Smooth muscle cell (in vitro differentiated cells): ENCODE data around the gene DBF4B. TPM values are rescaled to one million over a fixed set of nuclear protein-coding genes. Genes with fewer than 3 reads are reported as not detected.

ENCODE experiments used
- DNase-seq: peaks from one replicate; lab custom pipeline; 2025; ENCODE audit not compliant: unreplicated experiment; lab: John Stamatoyannopoulos, UW
- H2AFZ ChIP-seq: fragments of 200-600 bp; sonication (generic); 2 replicates; pipeline ENCODE4 v1.6.0; 2016; ENCODE audit warnings: antibody characterized with exemption, low read depth, mild to moderate bottlenecking
- H3F3A ChIP-seq: fragments of 200-600 bp; sonication (generic); 2 replicates; pipeline ENCODE4 v1.6.0; 2017; ENCODE audit warnings: antibody characterized with exemption, low read depth
- H3K27ac ChIP-seq: fragments of 200-600 bp; sonication (generic); 2 replicates; pipeline ENCODE4 v1.5.1; 2016; ENCODE audit warnings: low read depth, mild to moderate bottlenecking
- H3K27me3 ChIP-seq: fragments of 200-600 bp; sonication (generic); 2 replicates; pipeline ENCODE4 v1.6.1; 2016; ENCODE audit warnings: low read depth, mild to moderate bottlenecking
- H3K36me3 ChIP-seq: fragments of 200-600 bp; sonication (generic); 2 replicates; pipeline ENCODE4 v1.5.1; 2016; ENCODE audit warnings: low read depth
- H3K4me1 ChIP-seq: fragments of 200-600 bp; sonication (generic); 2 replicates; pipeline ENCODE4 v1.5.1; 2016; ENCODE audit warnings: low read depth
- H3K4me2 ChIP-seq: fragments of 200-600 bp; sonication (generic); 2 replicates; pipeline ENCODE4 v1.6.0; 2016; ENCODE audit warnings: mild to moderate bottlenecking
- H3K4me3 ChIP-seq: fragments of 200-600 bp; sonication (generic); 2 replicates; pipeline ENCODE4 v1.5.1; 2016; ENCODE audit warnings: mild to moderate bottlenecking
- H3K79me2 ChIP-seq: fragments of 200-600 bp; sonication (generic); 2 replicates; pipeline ENCODE4 v1.6.0; 2016; ENCODE audit warnings: low read depth, mild to moderate bottlenecking
- H3K9ac ChIP-seq: fragments of 200-600 bp; sonication (generic); 2 replicates; pipeline ENCODE4 v1.6.0; 2016; ENCODE audit warnings: low read depth
- H3K9me3 ChIP-seq: fragments of 200-600 bp; sonication (generic); replicated peaks from 2 replicates; pipeline ENCODE4 v1.5.1; 2016; ENCODE audit warnings: low read depth
- H4K20me1 ChIP-seq: fragments of 200-600 bp; sonication (generic); 2 replicates; pipeline ENCODE4 v1.6.0; 2016; ENCODE audit warnings: low read depth
- CTCF ChIP-seq: fragments of 200-600 bp; sonication (generic); IDR thresholded peaks from 2 replicates; pipeline ENCODE4 v1.5.1; 2017; ENCODE audit warnings: borderline replicate concordance, mild to moderate bottlenecking, antibody characterized with exemption; ENCODE audit not compliant: insufficient read depth, poor library complexity, severe bottlenecking
- WGBS: methylation state at CpG from one replicate; pipeline ENCODE4 v1.1.7; 2016; ENCODE audit warnings: low lambda C conversion rate; 5-methylcytosine and 5-hydroxymethylcytosine counted together
- polyA plus RNA-seq: library from polyadenylated mRNA; unstranded; fragments of >200 nt; fragmentation: Nextera tagmentation; extraction: Ambion mirVana; gene quantifications from 2 replicates; pipeline ENCODE4 v1.2.1, GENCODE V29; 2016
- total RNA-seq: library from RNA; depleted of rRNA; stranded (reverse); fragments of >200 nt; gene quantifications from 2 replicates; pipeline ENCODE4 v1.2.3, GENCODE V29; 2014

Gene DBF4B
- total and polyA plus RNA-seq, 2 experiments from 2014 or later, result 1.6 to 2.7 TPM

- TF ChIP-seq CTCF, result no peak
- H3K4me3 ChIP-seq, result peak overlapping the region; percentile 59
- peak overlapping the region; percentile 33 for H3K9ac ChIP-seq
- DNase-seq, result no peak
- no peaks in the 10 kb centered on the region for H3K36me3 ChIP-seq
- H3K27me3 ChIP-seq, result no peaks in the 10 kb centered on the region
- no peaks in the 10 kb centered on the region for H4K20me1 ChIP-seq
- no peaks in the 10 kb centered on the region for H3K79me2 ChIP-seq
- WGBS, result 23% methylated on average over 29 of the region's 43 CpGs
- H3K27ac ChIP-seq, result no peak overlapping the region
- H3K9me3 ChIP-seq, result no peaks in the 10 kb centered on the region
- peaks cover 4% of the 10 kb centered on the region for H3K4me1 ChIP-seq
- peak overlapping the region; percentile 93 for H3K4me2 ChIP-seq
- no peaks in the 10 kb centered on the region for H3F3A ChIP-seq
- H2AFZ ChIP-seq, result peak overlapping the region; percentile 76
Observed at GRCh38 chr17:44775838-44776621, 67.6 kb downstream of the DBF4B start.

GRCh38 chr17:44776628-44777393 is 68.3 kb downstream of the DBF4B start:
- Histone ChIP-seq H3K9ac (no peak overlapping the region), H3F3A (no peaks in the 10 kb centered on the region), H3K27me3 (no peaks in the 10 kb centered on the region), H3K27ac (no peak overlapping the region), H3K36me3 (no peaks in the 10 kb centered on the region), H3K4me1 (peaks cover 4% of the 10 kb centered on the region), H3K4me3 (no peak overlapping the region), H3K4me2 (no peak overlapping the region), H3K79me2 (no peaks in the 10 kb centered on the region), H2AFZ (no peak overlapping the region), H3K9me3 (no peaks in the 10 kb centered on the region), H4K20me1 (no peaks in the 10 kb centered on the region)
- WGBS, result 94% methylated on average over 19 of the region's 19 CpGs
- no peak for DNase-seq
- no peak for TF ChIP-seq CTCF

GRCh38 chr17:44777394-44778348 is 69.2 kb downstream of the DBF4B start:
- no peaks in the 10 kb centered on the region for H3F3A ChIP-seq
- H3K4me2 ChIP-seq, result no peak overlapping the region
- H3K27ac ChIP-seq, result no peak overlapping the region
- no peaks in the 10 kb centered on the region for H3K9me3 ChIP-seq
- no peaks in the 10 kb centered on the region for H3K36me3 ChIP-seq
- 90% methylated on average over 20 of the region's 20 CpGs for WGBS
- DNase-seq, result no peak
- no peak overlapping the region for H3K4me3 ChIP-seq
- H2AFZ ChIP-seq, result no peak overlapping the region
- no peaks in the 10 kb centered on the region for H4K20me1 ChIP-seq
- no peak for TF ChIP-seq CTCF
- peaks cover 11% of the 10 kb centered on the region for H3K4me1 ChIP-seq
- H3K9ac ChIP-seq, result no peak overlapping the region
- no peaks in the 10 kb centered on the region for H3K79me2 ChIP-seq
- no peaks in the 10 kb centered on the region for H3K27me3 ChIP-seq
